Stimulated activated CD8-positive, alpha-beta memory T cell treated with anti-CD3 and anti-CD28 coated beads, Interleukin-4, amount 100 ng/mL, for 4 hours (primary cell): ENCODE data around the gene ZBTB20.

Source experiments
- DNase-seq, 2 donors: peaks; one replicate each; pipeline ENCODE4 v3.0.0-alpha.2; 2020; ENCODE audit warnings: low read depth in 2 of 2, low spot score in 1 of 2

The ZBTB20 gene

DNA sequence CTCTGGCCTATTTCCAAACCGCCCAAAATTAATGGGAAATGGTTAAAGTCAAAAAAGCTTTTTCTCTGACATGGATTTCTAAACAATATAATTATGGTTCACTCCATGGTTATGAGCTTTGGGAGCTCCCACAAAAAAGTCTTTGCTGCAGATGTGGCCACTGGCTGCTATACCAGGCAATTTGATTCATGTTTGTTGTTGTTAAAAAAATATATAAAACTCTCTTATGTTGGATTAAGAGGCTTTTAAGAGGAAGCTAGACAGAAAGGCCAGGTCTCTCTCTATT is 594.6 kb downstream of the ZBTB20 start:
- DNase-seq: no peak

DNA sequence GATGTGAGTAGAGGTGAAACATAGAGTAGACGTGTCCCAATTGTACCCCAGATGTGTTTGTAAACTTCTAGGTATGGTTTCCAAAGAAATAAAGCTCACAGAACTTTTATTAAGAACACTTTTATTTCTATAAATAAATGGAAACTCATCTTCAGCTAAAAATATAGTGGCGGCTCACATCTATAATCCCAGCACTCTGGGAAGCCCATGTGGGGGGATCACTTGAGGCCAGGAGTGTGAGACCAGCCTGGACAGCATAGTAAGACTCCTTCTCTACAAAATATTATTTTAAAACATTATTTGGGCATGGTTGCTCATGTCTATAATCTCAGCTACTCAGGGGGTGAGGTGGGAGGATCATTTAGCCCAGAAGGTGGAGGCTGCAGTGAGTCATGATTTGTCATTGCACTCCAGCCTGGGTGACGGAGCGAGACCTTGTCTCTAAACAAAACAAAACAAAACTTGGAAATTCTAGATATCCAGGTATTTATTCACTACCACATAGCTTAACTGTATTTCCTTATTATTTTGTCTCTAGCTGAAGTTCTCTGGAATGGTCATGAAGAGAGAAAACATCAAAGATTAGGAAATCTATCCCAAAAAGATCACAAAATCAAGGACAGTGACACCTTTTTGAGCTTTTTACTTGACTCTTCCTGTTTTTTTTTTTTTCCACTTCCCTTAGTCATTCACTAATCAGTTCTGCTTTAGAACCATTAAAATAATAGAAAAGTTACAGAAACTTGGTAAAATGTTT is 595.1 kb downstream of the ZBTB20 start:
- DNase-seq: no peak

DNA sequence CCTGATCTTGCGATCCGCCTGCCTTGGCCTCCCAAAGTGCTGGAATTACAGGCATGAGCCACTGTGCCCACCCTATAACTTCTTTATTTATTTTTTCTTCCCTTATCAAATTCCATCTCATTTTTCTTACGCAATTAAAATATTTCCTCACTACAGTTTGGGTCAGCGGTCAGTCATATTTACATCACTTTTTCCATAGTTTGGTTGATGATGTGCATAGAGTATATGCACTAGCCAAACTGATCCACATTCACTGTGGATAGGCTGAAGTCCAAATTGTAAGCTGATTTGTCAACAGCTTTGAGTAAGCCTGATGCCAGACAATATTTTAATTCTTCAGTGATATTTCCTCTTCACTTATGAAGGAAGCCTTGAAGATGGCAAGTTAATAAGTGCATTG is 596.9 kb downstream of the ZBTB20 start:
- no peak for DNase-seq

DNA sequence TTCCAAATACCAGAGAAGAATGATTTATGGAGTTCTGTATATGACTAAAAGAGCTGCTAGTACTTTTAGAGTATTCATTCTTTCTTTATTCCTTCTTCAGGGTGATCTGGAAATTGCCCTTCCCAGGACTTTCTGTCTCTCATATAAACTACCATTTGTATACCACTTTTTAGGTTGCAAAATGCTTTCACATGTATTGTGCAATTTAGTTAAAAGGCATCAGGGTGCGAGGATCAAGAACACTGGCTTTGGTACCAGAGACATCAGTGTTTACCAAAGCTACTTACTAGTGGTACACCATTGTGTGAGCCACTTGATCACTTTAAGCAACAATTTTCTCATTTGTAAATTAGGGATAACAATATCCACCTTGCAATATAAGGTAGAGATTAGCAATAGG is 601.9 kb downstream of the ZBTB20 start:
- no peak for DNase-seq

DNA sequence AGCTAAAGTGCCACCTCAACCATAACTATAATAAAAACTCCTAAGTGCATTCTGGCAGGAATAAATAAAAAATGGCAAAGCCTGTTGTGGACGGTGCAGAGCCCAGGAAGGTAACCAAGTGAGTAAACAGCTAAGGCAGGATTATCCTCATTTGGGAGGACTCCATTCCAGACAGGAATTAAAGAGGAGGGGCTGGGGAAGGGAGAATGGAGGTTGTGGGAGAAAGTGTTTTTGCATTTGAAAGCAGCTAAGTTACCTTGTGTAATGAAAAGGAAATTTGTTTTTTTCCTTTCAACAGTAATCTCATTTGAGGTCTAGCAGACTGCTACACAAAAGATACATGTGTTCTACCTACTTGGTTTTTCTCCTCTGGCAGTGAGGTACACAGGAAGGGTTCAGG is 604.7 kb downstream of the ZBTB20 start:
- DNase-seq: no peak

DNA sequence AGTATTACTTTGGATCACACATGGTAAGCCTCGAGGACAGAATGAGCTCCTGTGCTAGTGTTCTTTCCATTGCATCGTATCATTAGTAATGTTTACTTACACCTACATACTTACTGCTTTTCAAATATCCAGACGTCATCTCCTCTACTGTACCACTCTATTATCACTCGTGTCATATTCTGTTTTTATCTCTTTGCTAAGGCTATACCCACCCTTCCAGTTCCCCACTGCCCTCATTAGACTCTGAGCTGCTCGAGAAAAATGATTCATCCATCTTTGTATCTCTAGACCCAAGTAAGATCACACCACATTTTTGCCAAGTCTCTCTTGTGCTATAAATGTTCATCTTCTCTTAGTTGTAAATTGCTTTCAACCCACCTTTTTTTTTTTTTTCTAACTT is 607.6 kb downstream of the ZBTB20 start:
- DNase-seq: no peak

DNA sequence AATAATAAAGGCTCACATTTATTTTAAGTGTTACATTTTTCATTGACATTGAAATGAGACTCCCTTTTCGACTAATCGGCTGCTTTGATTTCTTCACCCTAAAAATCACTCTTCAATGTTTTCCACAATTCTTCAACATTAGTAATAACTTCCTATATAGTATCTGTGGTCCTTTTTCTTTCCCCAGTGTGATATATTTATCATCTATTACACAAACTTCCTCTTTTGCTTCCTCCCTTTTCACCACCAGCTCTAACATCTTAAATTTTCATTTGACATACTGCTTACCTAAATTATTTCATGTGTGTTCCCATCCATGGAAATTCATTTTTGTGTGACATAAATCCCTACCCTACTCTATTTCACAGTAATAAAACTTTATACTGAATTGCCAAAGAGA is 608.9 kb downstream of the ZBTB20 start:
- no peak for DNase-seq

DNA sequence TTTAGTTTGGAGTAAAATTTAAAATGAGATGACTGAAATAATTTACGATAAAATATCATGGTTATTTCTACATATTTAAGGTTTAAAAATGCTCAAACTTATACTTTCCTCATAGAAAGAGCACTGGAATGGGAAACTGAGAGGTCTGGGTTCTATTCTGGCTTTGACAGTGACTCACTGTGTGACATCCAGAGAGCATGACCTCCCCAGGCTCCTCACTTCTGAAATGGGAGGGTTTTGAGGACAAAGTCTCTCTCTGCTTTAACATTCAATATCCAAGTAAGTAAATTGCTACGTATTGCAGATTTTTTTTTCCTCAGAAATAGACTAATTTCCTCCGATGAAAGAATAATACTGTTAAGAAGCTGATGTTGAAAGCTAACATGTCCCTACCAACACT is 618.6 kb downstream of the ZBTB20 start:
- no peak for DNase-seq

DNA sequence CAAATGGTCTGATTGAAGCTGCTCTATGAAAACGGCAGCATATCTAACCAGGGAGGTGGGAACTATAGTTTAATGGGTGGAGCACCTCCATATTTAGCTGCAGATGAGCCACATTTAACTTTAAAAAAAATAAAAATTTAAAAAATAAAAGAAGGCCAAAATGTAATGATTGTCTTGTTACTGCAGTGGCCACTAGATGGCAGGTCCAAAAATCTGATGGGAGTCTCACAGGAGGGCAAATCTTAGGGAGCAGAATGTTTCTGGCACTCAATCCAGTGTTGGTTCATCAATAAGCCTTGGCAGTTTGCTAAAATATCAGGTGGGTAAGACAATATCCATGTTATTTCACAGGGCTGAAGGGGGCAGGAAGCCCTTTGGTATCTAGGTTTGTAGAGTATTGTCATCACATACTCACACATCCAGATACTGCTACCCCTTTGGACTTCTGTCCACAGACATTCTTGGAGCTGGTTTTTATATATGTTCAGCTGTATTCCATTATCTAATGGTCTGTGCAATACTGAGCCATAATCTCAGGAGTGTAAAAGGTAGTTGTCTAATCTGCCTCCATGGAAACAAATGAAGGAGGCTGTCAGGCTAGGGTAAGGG is 619.9 kb downstream of the ZBTB20 start:
- DNase-seq: no peak

DNA sequence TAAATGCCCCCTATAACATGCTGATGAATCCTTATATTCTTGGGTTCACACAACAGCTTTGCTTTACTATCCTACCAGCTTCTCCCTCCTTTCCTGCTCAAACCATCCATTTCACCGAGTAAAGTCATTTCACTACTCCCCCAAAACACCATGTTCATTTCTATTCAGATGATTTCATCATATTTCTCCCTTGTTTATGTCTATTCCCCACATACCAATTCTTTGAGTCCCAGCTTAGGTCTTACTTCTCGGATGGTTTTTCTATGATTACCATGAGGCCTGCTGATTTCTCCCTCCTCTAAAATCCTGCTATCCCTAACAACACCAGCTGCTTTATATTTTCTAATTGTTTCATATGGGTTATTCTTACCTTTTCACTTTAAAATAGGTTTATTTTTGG is 621.8 kb downstream of the ZBTB20 start:
- DNase-seq: no peak

DNA sequence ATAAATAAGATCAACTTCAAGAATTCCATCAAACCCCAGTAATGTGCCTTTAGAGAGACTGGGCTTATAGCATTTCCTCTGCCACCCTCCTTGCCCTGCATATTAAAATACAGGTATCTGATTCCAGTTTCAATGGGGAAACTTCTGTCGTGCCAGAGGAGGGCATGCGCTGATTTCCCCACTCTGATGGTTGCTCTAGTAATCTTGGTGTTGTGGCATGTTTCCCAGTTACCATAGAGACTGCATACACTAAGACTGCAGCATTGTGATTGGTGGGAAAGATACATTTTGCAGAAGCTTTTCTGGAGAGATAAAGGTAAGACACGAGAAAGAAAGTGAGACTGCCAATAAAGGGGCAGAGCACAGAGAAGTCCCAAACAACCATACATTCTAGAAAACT is 627.7 kb downstream of the ZBTB20 start:
- DNase-seq: no peak

DNA sequence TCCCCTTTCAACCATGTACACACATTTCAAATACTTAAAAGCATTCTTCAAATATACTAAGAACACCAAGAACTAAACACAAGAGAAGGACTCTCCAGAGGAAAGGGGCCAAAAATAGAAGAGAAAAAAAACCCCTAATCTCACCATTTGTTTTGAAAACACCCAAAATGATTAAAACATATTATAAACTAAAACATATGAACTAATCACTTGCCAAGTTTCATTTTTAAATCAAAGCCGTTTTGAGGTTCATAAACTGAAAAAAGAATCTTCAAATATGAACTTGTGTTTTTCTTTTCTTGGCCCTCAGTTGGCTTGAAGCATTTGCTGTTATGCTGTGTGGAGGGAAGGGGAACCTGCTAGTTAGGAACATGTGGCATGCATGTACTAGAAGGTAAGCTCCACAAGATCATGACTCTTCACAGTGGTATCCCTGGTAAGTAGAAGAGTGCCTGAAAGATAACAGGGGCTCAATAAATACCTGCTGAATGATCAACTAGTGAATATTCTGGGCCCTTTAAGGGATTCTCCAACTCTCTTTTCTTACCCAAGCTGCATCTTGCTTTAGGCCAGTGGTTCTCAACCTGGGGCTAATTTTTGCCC is 628.8 kb downstream of the ZBTB20 start:
- DNase-seq: no peak

DNA sequence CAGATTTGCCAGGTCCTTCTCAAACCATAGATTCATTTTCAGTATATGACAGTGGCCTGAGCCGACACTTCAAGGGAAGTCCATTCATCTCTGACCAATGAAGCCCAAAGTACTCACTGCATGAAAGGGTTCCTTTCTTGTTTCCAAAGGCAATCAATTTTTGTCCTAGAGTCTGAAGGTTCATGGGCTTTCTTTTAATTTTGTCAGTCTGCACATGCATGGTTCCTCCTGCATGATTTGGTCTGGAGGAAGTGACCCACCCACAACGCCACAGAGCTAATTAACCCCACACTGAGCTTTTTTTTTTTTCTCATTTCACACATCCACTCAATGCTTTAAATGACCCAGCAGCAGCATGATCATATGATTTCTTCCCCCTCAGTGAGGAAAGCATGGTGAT is 636.9 kb downstream of the ZBTB20 start:
- DNase-seq: no peak

DNA sequence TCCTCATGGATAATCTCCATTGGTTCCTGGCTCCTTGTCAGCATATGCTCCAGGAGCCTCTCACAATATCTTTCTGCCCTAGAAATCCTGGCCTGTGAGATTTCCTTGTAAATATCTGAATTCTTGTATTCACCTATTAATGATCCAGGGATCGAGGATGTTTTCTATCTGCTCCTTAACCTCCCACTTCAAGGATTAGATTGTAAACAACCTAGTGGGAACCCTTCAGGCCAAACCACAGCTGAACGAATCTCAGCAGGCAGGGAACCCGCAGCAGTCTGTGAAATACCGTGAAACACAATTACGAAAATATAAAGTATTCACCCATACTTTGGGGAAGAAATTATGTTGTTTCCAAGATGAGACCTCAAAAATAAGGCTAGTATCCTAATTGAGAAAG is 637.3 kb downstream of the ZBTB20 start:
- DNase-seq: no peak

DNA sequence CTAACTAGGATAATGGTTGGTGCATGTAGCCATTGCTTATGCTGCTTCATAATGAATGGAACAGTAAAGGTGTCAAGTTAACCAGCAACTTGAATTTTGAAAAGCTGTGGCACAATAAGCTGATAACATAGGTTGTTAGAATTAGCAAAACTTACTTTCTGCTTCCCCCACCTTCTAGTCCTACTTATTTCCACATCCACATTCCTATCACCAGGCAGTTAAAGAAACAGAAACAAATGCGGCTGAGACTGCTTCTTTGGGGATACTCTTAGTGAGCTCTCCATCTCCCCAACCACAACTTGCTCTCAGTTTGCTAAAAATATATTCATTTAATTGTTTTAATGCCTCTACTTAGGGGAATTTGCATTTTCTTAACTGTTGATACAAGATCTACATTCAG is 638.1 kb downstream of the ZBTB20 start:
- no peak for DNase-seq

DNA sequence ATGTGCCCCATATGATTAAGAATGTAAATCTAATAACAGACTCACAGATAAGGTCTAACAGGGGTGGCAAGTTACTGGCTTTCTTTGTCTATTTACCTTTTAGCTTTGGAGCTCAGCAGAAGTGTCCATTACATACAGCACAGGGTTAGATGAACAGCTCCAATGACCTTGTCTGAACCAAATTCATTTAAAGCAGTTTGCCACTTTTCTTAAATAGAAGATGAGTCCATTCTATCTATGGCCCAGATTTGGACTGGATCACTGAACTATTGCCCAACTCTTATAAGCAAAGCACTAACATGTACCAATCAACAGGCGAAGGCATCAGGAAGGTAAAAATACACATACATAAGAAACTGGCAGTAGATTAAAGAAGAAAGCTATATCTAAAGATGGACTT is 638.9 kb downstream of the ZBTB20 start:
- DNase-seq: no peak

DNA sequence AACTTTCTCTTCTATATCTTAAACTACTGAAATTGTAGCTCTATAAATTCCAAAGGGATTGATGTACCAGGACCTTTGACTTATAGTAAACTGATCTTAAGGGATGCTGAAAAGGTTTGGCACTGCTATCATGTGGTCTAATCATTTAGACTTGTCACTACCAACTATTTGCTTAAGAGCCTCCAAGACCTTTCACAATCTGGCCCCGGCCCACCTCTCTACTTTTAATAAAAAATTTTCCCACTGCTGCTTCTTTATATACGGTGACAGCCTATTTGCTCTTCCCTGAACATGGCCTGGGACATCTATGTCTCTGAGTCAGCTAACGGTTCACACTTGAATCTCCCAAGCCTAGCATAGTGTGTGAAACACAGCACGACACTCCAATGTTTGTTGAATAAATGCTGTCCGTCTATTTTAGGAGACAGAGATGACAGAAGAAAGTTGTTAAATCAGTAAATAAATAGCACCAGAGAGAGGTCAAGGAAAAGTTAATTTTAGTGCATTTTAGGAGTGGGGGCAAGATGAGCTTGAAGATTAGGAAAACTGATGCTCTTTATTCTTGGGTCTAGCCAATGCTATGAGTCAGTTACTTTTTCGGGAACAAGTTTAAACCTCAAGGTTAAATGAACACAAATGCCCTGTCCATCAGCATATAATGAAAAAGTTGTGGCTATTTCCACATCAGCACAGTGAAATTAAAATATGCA is 640.3 kb downstream of the ZBTB20 start:
- DNase-seq: no peak

DNA sequence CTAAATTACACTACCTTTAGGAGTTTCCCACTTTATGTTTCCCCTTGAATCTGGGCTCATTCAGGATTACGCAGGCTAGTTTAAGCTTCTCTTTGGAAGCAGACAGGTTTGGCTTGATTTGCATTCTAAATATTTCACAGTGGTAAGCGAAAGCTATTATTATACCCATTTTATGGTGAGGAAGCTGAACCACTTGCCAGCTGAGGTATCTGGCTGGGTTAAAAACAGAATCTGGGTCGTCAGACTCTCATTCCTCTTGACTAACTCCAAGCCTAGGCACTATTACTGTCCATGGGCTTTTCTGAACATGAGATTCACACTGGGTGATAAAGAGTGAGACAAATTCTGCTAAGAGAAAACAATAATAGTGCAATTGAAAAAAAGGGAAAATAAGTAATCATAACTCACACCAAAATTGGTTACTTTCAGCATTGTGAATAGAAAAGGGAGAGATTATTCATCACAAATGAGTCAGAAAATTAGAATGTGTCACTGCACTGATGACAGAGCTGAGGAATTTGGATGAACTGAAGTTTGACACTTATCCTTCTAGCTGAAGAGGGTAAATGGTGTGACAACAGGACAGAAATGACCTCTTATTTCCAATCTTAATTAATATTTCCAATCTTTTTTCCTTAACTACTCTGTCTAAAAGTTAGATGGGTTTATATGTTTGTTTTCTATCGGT is 642.0 kb downstream of the ZBTB20 start:
- no peak for DNase-seq

DNA sequence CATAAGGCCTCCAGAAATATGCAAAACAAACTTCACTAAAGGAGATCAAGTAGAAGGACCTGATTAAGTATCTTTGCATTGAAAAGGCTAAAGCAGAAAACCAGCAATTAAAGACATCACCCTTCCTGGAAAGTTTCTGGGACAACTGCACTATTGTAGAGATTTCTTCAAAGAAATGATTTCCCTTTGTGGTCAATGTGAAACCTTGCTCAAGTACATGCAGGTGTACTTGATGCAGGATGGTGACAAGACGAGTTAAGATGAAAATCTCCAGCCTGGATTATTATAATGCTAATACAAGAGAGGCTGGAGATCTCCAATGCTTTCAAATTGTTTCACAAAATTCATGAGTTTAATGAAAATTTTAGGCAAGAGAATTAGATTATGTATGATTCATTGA is 644.9 kb downstream of the ZBTB20 start:
- no peak for DNase-seq

DNA sequence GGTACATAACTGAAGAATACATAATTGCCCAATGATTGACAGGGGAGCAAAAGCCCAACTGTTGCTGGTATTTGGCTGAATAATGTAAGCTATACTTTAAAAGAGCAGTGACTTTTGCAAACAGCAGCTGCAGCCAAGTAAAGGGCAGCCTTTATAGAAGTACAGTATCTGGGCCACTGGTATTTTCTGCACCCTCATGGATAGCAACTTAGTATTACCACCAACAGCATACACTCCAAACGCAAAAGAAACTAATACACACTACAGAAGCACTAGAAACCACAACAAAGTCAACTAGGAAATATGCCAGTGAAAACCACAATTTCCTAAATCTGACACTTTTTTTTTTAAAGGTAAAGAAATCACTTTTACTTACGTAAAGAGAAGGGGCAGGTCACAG is 647.1 kb downstream of the ZBTB20 start:
- DNase-seq: no peak

DNA sequence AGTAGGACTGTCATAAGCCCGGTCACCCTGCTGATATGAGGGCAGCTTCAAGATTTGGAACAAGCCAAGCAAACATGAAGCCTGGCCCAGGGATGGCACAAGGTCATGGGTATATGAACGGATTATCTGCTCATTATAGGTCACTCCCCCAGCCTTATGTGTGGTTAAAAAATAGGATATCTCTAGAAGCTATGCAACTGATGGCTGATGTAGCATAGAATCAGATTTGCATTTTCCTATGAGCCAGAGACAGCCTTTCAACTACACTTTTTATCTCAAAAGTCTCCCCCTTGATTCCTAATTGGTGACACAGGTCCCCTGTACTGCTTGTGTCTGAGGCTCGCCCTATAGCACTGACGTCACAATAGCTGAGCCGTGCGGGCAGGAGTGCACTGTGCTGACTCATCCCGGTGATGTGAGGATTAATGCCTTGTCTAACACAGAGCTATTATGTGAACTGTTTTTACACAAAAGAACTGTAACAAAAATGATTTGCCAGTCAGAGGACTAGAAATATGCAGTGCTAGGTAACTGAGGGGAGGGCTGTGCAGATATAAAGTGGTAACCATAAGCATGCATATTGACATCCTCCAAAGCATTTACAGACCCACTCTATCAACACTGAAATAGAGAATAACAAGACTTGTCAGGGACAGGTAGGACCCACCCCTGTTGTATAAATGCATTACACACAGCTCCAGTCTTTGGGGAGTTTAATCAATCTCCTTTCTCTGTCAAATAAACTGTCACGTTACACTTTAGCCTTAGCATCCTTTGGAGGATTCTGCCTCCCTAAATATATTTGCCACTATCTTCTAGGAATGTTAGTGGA is 648.3 kb downstream of the ZBTB20 start:
- no peak for DNase-seq
